GM12878 (cell line): Measurements from ENCODE around the gene CFAP53. TPM values are rescaled to one million over a fixed set of nuclear protein-coding genes. Genes with fewer than 3 reads are reported as not detected.

Experiments used
- BHLHE40 ChIP-seq, 2 experiments: fragments of 450-650 bp in 1 of 2; IDR thresholded peaks; 2 replicates each; pipeline ENCODE4 v1.6.1; 2011 to 2017; ENCODE audit warnings: low read depth in 2 of 2, borderline replicate concordance in 1 of 2, improper control_type of control experiment in 1 of 2, low read length in 1 of 2, mild to moderate bottlenecking in 1 of 2
- BRCA1 ChIP-seq: IDR thresholded peaks from 2 replicates; pipeline ENCODE4 v1.6.1; 2011; ENCODE audit warnings: low read depth, low read length, improper control_type of control experiment
- CBX5 ChIP-seq: sonication (generic); IDR thresholded peaks from 2 replicates; pipeline ENCODE4 v1.6.1; 2016; ENCODE audit warnings: low read depth, moderate library complexity, mild to moderate bottlenecking, inconsistent platforms
- CHD2 ChIP-seq: IDR thresholded peaks from 2 replicates; pipeline ENCODE4 v1.6.1; 2011; ENCODE audit warnings: low read depth, low read length, improper control_type of control experiment, borderline replicate concordance
- CHD4 ChIP-seq: fragments of 200-600 bp; sonication (generic); IDR thresholded peaks from 2 replicates; pipeline ENCODE4 v1.6.1; 2016; ENCODE audit warnings: mild to moderate bottlenecking
- CREM ChIP-seq: IDR thresholded peaks from 2 replicates; pipeline ENCODE4 v1.6.1; 2014; ENCODE audit warnings: antibody characterized with exemption, low read depth
- CUX1 ChIP-seq: IDR thresholded peaks from 2 replicates; pipeline ENCODE4 v1.6.1; 2012; ENCODE audit warnings: improper control_type of control experiment, low read depth, low read length; ENCODE audit not compliant: insufficient replicate concordance
- DPF2 ChIP-seq: fragments of 450-650 bp; IDR thresholded peaks from 2 replicates; pipeline ENCODE4 v1.6.1; 2017; ENCODE audit warnings: mild to moderate bottlenecking
- E2F4 ChIP-seq: IDR thresholded peaks from 2 replicates; pipeline ENCODE4 v1.6.1; 2012; ENCODE audit warnings: low read depth, low read length, improper control_type of control experiment
- ELK1 ChIP-seq: IDR thresholded peaks from 2 replicates; pipeline ENCODE4 v1.6.1; 2012; ENCODE audit warnings: low read depth, low read length, improper control_type of control experiment
- IKZF2 ChIP-seq, 2 experiments: fragments of 450-650 bp; IDR thresholded peaks; 2 replicates each; pipeline ENCODE4 v1.6.1; 2017; ENCODE audit warnings: mild to moderate bottlenecking in 2 of 2, moderate library complexity in 2 of 2
- KAT2A ChIP-seq: conservative IDR thresholded peaks from 2 replicates; pipeline ENCODE4 v1.6.1; 2011; ENCODE audit warnings: low read depth, low read length; ENCODE audit not compliant: control insufficient read depth
- ZBTB40 ChIP-seq: fragments of 450-650 bp; IDR thresholded peaks from 2 replicates; pipeline ENCODE4 v1.6.1; 2016; ENCODE audit warnings: mild to moderate bottlenecking, moderate library complexity, borderline replicate concordance
- ZNF622 ChIP-seq: fragments of 450-650 bp; IDR thresholded peaks from 2 replicates; pipeline ENCODE4 v1.6.1; 2017; ENCODE audit warnings: mild to moderate bottlenecking, inconsistent platforms
- polyA plus RNA-seq, 11 experiments: library from polyadenylated mRNA; depleted of rRNA in 4 of 11; unstranded in 6 of 11; stranded (reverse) in 5 of 11; fragments of >200 nt; fragmentation: Nextera tagmentation in 4 of 11; fragmentation: Illumina TruSeq in 1 of 11; extraction: Ambion mirVana in 4 of 11; extraction: Trizol in 1 of 11; gene quantifications; 1 replicate in 1 of 11; 2 replicates in 10 of 11; pipeline versions ENCODE4 v1.2.1 to v1.2.3, GENCODE V29; 2011 to 2016; ENCODE audit warnings: inconsistent platforms in 2 of 11, missing spikeins in 2 of 11, low read depth in 1 of 11
- total RNA-seq, 4 experiments: library from RNA; depleted of rRNA in 3 of 4; stranded (reverse); fragments of >200 nt in 3 of 4; fragmentation: Illumina TruSeq in 1 of 4; extraction: Trizol in 1 of 4; gene quantifications; 2 replicates each; pipeline versions ENCODE4 v1.2.1 to v1.2.3, GENCODE V29; 2013 to 2021

Gene CFAP53
- total and polyA plus RNA-seq, 10 of the 15 experiments (the other 5 are each of a cell fraction or from before 2014, with no cell fraction given), result 0.05 to 0.31 (median 0.12) TPM; not detected in 1

GRCh38 chr18:50313031-50313607 lies 46.8 kb upstream of the CFAP53 start (continued):
- TF ChIP-seq CHD2 (0 out of 2 replicates have a peak, but pooled peaks have one; percentile 26), IKZF2 (IDR thresholded peaks at IDR 0.05) (peak; percentile 85 to 87), ZNF622 (no peak), CREM (peak; percentile 86), BHLHE40 (IDR thresholded peaks at IDR 0.05; ENCODE audit: borderline replicate concordance in 1 of 2, low read depth in 2 of 2, low read length in 1 of 2) (peak in 1 of 2 experiments; percentile 25; a peak in 1 of 4 replicates), KAT2A (no peak), DPF2 (peak; percentile 95), CHD4 (no peak), CBX5 (peak; percentile 37; the same call in 1 of the 2 replicates), ZBTB40 (peak; percentile 50; the same call in 1 of the 2 replicates), CUX1 (no peak), ELK1 (no peak), BRCA1 (no peak), E2F4 (no peak)
